Epidermal melanocyte (primary cell): ENCODE data around the gene ZBTB42.
"Not testable (repeated sequence)": the region's sequence is repeated elsewhere in the genome, so short reads cannot be mapped to it uniquely, and the experiment has no call there.

ENCODE experiments used
- DNase-seq: peaks from one replicate; pipeline ENCODE4 v3.0.0; 2011; ENCODE audit warnings: low spot score; ENCODE audit not compliant: insufficient read length

Gene ZBTB42

DNA sequence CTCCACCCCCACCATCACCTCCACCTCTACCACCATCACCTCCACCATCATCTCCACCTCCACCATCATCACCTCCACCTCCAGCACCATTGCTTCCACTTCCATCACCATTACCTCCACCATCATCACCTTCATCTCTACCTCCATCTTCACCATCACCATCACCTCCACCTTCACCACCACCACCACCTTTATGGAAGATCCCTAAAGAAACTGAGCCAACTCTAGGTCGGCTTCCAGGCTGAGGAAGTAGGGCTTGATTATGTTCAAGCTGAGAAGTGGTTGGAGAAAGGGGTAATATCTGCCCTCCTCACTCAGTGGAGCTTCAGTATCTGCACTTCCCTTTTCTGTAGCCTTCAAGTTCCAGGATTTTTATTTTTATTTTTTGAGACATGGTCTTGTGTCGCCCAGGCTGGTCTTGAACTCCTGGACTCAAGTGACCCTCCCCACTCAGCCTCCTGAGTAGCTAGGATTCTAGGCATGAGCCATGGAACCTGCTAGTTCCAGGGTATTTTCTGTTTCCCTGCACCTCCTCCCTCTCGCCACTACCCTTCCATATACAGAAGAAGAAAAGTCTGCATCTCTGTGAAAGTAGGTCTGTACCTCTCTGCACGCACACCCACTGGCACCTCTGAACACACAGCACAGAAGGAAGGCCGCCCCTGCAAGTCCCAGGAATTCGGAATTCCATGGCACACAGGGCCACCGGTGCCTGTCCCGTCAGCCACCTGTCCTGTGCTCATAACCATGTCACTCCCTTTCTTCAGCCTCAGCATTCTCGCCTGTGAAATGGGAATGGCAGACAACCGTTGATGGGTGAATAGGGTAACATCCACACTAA lies 5.9 kb downstream of the ZBTB42 start:
- DNase-seq, result no peak

DNA sequence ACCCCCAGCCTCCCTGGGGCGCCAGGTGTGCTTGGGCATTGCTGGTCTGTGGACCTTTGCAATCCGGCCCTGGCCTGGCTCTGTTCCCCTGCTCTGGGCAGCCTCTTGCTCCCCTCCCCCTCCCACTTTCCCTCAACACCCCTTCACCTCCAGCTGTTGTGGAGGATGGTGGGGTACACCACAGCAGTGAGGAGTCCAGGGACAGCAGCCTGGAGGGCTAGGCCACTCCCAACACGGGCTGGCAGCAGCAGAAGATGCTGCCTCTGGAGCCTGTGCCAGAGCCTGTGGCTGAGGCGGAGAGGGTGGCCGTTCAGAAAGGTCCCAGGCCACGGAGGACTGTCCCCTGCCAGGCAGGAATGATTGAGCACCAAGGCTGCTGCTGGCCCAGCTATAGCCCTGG lies 7.6 kb downstream of the ZBTB42 start:
- DNase-seq, result no peak

DNA sequence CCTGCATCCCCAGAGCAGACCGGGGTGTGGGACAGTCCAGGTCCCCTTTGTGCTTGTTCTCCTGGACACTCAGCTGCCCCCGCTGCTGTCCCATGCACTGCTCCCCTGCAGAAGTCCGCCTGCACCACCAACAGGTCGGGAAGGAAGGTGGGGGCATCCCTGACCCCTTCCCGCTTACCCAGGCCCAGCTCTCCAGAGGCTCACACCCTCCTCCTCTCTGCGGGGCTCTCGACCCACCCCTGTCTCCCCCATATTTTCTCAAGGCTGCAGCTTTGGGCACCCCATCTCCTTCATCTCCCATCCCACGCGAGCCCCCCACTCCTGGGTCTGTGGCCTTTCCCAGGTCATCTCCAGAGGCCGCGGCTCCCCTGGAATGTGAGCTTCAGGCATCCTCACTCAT lies 9.4 kb downstream of the ZBTB42 start:
- no peak for DNase-seq

DNA sequence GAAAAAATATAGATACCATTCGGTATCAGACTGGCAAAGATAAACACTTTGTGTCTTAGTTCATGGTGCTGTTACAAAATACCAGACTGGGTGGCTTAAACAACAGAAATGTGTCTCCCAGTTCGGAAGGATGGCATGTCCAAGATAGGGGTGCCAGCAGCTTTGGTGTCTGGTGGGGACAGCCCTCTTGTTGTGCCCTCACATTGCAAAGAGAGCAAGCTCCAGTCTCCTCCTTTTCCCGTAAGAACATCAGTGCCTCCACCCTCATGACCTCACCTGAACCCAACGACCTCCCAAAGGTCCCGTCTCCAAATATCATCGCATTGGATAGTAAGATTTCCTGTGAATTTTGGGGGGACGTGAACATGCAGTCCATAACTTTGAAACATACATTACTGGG lies 12.4 kb downstream of the ZBTB42 start:
- no peak for DNase-seq

DNA sequence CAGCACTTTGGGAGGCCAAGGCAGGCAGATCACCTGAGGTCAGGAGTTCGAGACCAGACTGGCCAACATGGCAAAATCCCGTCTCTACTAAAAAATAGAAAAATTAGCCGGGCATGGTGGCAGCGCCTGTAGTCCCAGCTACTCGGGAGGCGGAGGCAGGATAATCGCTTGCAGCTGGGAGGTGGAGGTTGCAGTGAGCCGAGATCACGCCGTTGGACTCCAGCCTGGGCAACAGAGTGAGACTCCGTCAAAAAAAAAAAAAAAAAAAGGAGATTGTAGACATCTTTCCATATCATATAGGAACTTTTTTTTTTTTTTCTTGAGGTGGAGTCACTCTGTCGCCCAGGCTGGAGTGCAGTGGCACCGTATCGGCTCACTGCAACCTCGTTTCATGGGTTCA lies 13.8 kb downstream of the ZBTB42 start:
- DNase-seq, result not testable (repeated sequence)

DNA sequence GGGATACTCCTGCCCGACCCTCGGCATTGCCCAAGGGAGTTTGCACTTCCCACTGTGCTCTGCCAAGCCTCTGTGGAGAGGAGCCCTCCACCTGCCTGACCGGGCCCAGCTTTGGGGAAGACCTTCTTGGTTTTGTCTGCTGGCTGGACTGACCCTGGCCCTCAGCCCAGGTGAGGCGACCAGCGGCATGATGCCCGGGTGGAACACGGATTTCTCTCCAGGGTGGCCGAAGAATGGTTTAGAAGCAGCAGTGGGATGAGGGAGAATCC lies 15.6 kb downstream of the ZBTB42 start:
- no peak for DNase-seq

DNA sequence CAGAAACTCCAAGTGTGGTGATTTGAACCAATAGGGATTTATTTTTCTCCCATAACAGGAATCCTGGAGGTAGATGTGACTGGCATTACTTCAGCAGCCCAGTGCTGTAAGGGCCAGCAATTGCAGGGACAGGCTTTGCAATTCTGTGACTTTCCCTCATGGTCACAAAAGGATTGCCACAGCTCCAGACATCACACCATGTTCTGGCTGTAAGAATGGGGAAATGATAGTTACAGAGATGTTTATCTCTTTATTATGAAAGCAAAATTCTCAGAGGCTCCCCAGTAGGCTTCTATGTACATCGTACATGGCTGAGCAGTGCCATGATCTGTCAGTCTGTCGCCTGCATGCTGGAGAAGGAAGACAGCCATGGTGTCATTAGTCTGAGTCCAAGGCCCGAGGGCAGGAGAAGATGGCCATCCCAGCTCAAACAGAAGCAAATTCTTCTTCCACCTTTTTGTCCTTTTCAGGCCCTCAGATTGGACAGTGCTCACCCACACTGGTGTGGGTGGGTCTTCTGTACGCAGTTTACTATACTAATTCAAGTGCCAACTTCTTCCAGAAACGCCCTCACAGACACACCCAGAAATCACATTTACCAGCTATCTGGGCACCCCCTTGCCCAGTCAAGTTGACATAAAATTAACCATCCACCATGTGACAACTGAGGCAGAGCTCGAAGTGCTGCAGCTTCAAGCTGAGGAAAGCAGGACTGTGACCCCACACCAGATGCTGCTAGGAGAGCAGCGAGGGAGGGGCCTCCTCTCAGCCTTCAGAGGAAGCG lies 17.2 kb downstream of the ZBTB42 start:
- DNase-seq, result no peak

DNA sequence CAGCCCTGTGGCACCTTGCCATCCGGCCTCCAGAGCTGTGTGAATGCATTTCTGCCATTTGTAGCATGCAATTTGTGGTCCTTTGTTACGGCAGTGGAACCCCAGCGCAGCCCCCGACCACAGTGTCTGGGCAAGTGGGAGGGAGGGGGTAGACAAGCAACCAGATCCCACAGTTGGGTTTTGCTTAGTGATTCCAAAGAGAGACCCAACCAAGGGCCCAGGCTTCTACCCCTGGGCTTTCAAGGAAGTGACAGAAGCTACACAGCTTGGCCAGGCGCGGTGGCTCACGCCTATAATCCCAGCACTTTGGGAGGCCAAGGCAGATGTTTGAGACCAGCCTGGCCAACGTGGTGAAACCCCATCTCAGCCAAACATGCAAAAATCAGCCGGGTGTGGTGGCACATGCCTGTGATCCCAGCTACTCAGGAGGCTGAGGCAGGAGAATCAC lies 17.8 kb downstream of the ZBTB42 start:
- DNase-seq, result no peak

DNA sequence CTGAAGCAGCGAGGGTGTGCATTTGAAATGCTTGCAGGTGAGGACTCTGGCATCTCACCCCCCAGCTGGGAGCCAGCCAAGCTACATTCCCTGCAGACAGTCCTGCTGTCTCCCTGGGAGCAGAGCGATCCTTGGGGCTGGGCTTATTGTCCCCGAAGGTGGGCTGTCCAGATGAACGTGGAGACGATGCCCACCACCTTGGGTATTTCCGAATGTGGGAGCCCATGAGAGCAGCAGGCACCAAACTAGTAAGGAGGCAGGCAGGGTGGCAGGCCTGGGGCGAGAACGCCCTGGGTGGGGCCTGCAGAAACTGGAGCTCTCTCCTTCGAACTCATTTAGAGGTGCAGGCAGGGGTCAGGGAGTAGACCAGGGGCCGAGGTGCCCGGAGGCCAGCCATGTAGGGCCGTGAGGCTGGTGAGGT lies 18.5 kb downstream of the ZBTB42 start:
- no peak for DNase-seq

DNA sequence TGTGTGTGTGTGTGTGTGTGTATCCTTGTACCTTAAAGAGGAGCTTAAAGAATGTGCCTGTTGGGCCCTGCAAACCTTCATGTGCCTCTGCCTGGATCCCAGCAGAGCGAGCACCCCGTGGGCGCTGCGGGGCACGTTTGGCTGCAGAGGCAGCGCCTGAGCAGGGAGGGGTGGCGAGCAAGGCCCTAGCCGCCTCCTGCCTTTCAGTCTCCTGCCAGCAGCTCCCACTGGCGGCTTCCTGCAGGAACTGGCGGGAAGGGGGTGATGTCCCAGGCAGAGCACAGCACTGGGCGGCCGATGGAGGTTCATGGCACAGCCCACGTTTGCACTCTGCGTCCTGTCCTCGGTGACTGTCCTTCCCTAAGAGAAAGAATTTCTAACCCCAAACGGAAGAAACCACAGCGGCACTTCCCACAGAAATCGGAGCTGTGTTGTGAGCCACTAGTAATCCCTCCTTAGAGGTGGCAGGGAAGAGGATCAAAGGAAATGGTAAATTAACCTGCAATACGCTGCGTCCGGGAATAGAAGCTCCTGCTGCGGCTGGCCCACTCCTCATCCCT lies 19.8 kb downstream of the ZBTB42 start:
- DNase-seq, result peak; percentile 77

DNA sequence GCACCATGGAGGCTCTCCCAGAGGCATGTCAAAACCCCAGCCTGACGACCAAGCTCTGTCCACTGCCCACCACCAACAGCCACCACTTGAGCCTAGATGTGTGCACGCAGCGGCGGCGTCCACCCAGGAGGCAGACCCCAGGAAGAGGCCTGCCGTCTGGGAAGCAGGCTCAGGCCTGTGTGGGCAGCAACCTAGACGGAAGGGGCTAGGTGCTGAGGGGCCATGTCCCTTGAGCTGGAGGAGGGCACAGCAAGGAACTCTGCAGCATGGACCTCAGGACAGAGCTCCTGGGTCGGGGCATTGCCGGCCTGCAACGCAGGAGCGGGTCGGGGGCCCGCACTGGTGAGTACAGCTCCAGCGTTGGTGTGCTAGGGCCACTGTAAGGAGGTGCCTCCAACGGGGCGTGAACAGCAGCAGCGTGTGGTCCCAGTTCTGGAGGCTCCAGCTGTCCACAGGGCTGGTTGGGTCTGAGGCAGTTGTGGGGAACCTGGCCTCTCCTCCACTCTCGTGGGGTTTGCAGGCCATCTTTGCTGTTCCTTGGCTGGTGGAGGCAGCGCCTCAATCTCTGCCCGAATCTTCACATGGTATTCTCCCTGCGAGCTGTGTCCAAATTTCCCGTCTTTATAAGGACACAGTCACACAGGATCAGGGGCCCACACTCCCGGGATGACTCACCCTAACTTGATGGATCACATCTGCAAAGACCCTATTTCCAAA lies 20.5 kb downstream of the ZBTB42 start:
- no peak for DNase-seq

DNA sequence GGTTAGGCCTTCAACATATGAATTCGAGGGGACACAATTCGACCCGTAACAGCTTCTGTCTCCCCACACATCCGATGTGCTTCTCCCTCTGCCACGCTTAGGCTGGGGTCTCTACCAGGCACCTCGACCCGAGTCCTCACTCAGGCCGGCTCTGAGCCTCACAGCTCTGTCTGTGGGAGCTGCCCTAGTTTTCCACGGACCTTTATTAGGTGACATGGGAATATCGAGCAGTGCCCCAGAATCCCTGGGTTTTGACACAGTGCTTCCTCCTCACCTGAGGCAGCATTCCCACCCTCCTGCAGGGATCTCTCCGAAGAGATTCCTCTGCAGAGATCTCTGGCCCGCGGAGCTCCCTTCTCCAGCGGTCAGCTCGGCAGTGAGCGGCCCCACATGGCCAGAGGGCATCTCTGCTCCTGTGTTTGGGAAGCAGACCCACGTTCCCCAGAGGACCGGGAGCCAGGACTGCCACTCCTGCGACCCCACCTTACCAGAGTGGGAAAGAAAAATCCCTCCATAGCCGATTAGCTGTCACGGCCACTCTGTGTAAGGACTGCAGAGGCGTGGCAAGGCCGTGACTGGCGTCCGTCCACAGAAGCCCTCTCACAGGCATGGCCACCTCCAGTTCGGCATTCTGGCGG lies 21.2 kb downstream of the ZBTB42 start:
- DNase-seq, result no peak

DNA sequence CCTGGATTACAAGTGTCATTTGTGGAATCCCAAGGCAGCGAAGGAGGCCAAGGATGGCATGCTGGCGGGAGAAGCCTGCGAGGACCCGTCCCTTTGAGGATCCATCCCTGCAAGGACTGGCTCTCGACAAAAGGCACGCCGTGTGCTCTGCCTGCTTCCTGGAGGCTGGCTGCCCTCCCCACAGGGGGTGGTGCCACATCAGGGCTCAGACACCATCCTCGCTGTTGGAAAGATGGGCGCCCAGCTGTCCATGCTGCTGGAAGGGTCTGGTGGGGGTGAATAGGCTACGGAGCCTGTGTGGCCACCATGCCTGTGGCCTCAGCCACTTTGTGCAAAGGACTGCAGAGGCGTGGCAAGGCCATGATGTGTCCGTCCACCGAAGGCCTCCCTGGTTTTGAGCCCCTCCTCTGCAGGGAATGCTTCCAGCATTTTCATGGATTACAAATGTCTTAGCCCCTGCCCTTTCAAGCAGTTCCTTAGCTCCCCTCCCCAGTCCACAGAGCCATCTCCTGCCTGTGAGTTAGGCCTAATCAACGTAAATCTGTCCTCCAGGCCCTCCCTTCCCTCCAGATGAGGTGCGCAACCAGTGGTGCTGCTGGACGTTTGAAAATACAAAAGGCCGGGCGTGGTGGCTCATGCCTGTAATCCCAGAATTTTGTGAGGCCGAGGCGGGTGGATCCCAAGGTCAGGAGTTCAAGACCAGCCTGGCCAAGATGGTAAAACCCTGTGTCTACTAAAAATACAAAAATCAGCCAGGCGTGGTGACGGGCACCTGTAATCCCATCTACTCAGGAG lies 22.1 kb downstream of the ZBTB42 start:
- DNase-seq, result no peak

DNA sequence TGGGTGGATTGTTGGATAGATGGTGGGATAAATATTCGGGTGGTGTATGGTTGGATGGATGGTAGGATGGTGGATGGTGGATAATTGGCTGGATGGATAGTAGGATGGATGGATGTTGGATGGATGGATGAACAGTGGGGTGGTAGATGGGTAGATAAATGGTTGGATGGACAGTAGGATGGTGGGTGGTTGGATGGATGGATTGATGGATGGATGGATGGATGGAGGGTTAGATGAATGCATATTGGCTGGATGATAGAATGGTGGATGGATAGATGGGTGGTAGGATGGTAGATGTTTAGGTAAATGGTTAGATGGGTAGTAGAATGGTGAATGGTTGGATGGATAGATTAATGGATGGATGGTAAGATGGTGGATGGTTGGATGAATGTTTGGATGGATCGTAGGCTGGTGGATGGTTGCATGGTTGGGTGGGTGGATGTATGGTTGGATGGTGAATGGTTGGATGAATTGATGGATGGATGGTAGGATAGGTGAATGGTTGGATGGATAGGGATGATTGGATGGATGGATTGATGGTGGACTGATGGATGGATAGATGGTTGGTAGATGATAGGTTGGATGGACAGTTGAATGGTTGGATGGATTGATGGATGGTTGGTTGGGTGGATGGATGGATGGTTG lies 23.6 kb downstream of the ZBTB42 start:
- DNase-seq, result no peak

DNA sequence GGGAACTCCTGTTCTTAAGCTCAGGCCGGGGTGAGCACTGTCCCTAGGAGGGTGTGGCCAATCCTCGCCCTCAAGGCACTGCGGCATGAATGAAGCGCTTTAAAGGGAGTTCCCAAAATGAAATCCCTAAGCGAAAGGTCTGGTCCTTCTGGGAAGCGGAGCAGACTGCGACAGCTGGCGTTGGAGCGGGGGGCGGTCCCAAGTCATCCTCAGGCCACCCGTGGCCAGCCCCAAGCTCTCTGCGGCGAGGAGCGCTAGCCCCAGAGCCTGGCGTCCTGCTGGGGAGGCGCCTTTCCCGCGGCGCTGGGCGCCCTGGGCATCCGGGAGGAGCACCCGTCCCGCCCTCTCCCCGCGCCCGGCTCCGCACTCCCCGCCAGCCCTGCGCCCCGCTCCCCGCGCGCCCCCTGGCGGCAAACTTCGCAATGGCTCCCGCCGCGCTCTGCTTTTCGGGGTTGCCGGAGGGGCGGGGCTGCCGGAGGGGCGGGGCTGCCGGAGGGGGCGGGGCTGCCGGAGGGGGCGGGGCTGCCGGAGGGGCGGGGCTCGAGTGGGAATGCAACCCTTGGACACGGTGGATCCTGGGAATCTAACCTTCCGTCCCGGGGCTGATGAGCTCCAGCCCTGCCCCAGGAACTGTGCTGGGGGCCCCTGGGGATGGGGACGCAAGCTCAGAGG lies 25.4 kb downstream of the ZBTB42 start:
- peak; percentile 82 for DNase-seq

DNA sequence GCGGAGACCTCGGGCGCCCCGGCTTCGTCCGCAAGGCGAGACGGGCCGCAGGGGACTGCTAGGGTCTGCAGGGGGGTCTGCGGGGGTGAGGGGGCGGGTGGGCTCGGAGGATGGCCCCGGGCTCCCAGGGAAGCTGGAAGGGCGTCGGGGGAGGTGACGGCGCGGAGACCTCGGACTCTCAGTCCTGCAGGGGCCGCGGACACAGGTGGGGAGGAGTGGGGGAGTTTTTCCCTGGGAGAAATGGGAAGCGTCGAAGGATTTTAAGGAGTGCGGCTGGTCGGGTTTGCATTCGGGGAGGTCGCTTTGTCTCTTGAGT lies 25.9 kb downstream of the ZBTB42 start:
- no peak for DNase-seq

DNA sequence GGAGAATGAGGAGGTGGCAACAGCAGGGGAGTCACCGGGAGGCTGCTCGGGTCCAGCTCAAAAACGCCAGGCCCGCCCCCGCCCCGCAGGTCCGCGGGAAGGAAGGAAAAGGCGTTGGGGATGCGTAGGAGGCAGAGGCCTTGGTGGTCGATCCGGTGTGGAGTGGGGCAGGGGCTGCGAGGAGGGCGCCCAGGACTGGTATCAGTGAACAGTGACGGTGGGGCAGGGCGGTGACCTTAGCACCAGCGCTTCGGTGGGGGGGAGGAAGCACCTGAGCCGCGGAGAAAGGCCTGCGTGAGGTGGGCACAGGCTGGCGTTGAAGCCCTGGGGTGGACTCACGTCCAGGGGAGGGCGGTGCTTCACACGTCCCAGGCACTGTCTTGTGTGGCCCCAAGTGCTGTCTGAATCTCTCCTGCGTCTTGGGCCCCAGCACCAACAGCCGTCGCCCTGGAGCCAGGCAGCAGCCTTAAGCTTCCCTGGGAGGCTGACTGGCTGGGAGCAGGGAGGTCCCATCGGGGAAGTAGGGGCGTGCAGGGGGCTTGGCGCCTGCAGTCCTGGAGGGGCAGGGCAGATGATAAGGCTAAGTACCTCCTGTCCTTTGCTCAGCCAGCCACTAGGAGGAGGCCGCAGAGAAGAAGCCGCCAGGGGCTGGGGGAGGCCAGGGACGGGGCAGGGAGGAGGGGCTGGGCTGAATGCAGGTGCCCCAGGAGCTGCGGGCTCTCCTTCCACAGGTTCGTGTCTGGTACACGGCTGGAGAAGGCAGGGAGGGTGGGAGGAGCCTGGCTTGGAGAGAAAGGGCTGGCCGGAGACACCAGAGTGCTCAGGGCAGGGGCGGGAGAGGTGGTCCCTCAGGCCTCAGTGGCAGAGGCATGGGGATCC lies 26.5 kb downstream of the ZBTB42 start:
- DNase-seq, result peak; percentile 57

DNA sequence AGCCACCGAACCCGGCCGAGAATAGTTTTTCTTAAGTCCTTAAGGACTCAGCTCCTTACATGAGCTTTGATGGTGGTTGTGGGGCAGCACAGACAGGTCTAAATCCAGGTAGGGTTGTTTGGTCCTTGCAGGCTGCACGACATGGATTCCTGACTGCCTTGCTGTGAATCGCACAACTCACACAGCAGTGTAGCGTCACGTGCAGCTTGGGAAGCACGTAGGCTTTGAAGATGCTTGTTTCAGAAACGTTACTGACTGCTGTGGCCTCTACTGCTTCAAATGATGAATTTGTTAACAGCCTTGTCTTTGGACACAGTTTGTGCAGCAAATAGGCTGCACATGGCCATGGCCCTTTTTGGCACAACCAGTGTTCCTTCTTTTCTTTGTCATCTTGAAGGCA lies 29.9 kb downstream of the ZBTB42 start:
- no peak for DNase-seq
